Retinal pigment epithelial cell (primary cell): ENCODE data around the gene TCF25.

Experiments
- DNase-seq: peaks from one replicate; pipeline ENCODE4 v3.0.0-alpha.2; 2010; ENCODE audit warnings: low read depth
- H3K4me3 ChIP-seq: 2 replicates; pipeline ENCODE4 v1.5.1; 2011; ENCODE audit warnings: mild to moderate bottlenecking, low read length, control low read depth, moderate library complexity
- TF ChIP-seq, protein P1 (sequence below): conservative IDR thresholded peaks from 2 replicates; pipeline ENCODE4 v1.5.1; 2011; ENCODE audit warnings: low read depth, low read length, control low read depth, inconsistent platforms

TCF25 gene

DNA sequence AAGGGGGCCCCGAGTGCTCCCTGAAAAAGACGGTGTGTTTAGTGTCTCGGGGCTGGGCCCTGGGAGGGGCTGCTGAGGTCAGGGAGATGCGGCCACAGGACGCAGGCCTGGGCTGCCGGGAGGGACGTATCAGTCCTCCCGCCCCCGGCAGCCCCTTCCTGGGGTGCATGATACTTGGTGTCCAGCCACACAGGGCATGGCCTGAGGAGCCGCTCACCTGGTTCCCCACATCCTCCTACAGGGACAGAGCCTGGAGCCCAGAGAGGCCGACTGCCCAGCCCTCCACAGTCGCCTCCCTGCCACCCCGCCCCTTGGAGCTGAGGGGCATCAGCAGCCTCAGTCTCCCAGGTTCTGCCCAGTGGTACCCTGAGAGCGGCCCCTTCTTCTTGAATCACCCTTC, 63.1 kb downstream of the TCF25 start:
- no peak overlapping the region for H3K4me3 ChIP-seq
- TF ChIP-seq, protein P1, sequence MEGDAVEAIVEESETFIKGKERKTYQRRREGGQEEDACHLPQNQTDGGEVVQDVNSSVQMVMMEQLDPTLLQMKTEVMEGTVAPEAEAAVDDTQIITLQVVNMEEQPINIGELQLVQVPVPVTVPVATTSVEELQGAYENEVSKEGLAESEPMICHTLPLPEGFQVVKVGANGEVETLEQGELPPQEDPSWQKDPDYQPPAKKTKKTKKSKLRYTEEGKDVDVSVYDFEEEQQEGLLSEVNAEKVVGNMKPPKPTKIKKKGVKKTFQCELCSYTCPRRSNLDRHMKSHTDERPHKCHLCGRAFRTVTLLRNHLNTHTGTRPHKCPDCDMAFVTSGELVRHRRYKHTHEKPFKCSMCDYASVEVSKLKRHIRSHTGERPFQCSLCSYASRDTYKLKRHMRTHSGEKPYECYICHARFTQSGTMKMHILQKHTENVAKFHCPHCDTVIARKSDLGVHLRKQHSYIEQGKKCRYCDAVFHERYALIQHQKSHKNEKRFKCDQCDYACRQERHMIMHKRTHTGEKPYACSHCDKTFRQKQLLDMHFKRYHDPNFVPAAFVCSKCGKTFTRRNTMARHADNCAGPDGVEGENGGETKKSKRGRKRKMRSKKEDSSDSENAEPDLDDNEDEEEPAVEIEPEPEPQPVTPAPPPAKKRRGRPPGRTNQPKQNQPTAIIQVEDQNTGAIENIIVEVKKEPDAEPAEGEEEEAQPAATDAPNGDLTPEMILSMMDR, result no peak
- DNase-seq, result no peak

DNA sequence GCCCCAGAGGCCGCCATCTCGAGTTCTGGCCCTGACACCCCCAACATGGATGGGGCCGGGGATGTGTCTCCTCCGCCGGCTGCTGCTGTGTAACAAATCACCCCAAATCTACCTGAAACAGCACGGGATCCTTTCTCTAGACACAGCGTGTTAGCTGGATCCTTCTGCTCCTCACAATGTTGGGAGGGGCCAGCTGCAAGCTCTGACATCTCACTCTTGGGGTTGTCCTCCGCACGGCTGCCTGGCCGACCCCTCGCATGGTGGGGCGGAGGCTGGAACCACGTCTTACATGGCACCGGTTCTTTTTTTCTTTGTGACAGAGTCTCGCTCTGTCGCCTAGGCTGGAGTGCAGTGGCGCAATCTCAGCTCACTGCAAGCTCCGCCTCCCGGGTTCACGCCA, 63.6 kb downstream of the TCF25 start:
- no peak overlapping the region for H3K4me3 ChIP-seq
- no peak for DNase-seq
- TF ChIP-seq, protein P1, result no peak

DNA sequence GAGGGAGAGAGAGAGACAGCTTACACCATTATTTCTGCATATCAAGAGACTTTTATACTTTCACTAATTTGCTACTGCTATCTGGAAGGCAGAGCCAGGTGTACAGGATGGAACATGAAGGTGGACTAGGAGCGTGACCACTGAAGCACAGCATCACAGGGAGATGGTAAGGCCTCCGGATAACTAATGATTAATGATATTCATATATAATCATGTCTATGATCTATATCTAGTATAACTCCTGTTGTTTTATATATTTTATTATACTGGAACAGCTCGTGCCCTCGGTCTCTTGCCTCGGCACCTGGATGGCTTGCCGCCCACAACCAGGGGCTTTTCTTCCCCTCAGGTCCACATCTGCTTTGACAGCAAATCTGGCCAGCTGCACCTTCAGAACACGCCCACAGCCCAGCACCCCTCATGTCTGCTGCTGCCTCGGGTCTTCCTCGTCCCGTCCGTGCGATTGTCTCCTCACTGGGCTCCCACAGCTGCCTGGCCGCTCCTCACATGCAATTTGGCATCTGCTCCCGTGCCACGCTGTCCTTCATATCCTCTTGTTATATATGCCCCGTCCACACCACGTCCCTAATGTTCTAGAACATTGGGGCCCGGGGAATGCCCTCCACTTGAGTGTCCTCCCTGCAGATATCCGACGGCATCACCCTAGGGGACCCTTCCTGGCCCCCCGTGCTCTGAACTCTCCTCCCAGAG, 64.9 kb downstream of the TCF25 start:
- no peak for DNase-seq
- TF ChIP-seq, protein P1, result no peak

DNA sequence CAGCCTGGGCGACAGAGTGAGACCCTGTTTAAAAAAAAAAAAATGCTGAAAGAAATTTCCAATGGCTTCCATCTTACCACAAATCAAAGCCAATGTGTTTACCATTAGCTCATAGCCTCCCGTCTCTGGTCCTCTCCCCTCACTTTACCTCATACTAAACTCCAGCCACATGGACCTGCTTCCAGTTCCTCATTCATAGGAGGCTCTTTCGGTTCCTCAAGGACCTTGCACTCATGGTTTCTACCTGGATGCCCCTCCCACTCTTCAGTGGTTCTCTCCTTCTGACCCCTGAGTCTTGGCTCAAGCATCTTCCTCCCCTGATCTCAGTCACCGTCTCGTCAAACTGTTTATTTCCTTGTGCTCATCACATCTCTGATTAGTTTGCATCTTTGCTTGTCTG, 71.4 kb downstream of the TCF25 start:
- TF ChIP-seq, protein P1, result no peak
- no peak for DNase-seq
- no peak overlapping the region for H3K4me3 ChIP-seq

More for the DNA sequence above, 64.9 kb downstream of the TCF25 start:
- no peak overlapping the region for H3K4me3 ChIP-seq

DNA sequence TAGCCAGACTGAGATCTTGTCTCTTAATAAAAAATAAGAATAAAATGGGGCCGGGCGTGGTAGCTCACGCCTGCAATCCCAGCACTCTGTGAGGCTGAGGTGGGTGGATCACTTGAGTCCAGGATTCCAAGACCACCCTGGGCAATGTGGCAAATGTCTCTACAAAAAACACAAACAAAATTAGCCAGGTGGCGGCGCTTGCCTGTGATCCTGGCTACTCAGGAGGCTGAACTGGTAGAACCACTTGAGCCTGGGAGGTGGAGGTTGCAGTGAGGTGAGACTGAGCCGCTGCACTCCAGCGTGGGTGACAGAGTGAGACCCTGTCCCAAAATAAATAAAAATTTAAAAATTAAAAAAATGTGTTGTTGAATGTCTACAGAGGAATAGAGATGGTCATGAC, 72.3 kb downstream of the TCF25 start:
- DNase-seq, result no peak
- TF ChIP-seq, protein P1, result no peak
- no peak overlapping the region for H3K4me3 ChIP-seq

DNA sequence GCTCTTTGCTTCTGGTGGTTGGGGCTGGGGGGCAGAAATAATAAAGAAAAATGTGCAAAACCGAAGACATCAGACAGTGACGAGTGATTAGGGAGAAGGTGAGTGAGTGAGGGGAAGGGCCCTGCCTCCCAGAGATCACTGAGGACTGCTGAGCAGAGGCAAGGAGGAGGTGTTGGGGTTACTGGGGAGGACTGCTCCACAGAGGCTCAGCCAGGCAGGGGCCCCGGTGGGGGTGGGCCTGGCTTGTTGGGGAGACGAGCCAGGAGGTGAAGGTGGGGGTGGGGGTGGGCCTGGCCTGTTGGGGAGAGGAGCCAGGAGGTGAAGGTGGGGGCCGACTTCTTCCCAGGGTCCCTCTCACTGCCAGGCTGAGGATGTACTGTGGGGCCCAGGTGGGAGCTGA, 73.1 kb downstream of the TCF25 start:
- no peak for DNase-seq
- TF ChIP-seq, protein P1, result no peak
- no peak overlapping the region for H3K4me3 ChIP-seq

- H3K4me3 ChIP-seq, result peak overlapping the region; percentile 65
- TF ChIP-seq, protein P1, result no peak
- DNase-seq, result no peak
Observed at GRCh38 chr16:89949121-89949742, 75.8 kb downstream of the TCF25 start.
